ENCODE measurements around the gene TENM4.

Gene TENM4

DNA sequence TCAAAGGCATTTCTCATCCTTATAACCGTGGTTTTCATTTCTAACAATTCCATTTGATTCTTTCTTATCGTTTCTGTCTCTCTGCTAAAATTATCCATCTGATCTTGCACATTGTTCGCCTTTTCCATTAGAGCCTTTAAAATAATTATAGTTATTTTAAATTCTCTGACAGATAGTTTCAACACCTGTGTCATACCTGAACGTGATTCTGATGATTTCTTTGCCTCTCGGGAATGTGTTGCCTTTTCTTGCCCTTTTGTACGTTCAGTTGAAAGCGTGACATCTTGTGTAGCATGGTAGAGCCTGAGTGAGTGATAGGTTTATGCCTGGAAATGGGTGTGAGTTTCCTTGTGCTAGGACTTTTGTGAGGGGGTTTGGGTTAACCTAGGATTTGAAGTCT lies 744.7 kb downstream of the TENM4 start:
- no peak for DNase-seq (ENCODE audit: low spot score)
- TF ChIP-seq CTCF (IDR thresholded peaks at IDR 0.05): no peak
- Histone ChIP-seq H3K27ac (no peak overlapping the region), H3K4me3 (no peak overlapping the region)

GRCh38 chr11:78694152-78694551 lies 746.7 kb downstream of the TENM4 start:
- no peak for DNase-seq (ENCODE audit: low spot score)
- H3K4me3 ChIP-seq: no peak overlapping the region
- TF ChIP-seq CTCF (IDR thresholded peaks at IDR 0.05): no peak
- H3K27ac ChIP-seq: no peak overlapping the region

- TF ChIP-seq CTCF (IDR thresholded peaks at IDR 0.05): no peak
- no peak overlapping the region for H3K4me3 ChIP-seq
- no peak overlapping the region for H3K27ac ChIP-seq
- no peak for DNase-seq (ENCODE audit: low spot score)
Observed at GRCh38 chr11:78691215-78691614, 749.6 kb downstream of the TENM4 start.

DNA sequence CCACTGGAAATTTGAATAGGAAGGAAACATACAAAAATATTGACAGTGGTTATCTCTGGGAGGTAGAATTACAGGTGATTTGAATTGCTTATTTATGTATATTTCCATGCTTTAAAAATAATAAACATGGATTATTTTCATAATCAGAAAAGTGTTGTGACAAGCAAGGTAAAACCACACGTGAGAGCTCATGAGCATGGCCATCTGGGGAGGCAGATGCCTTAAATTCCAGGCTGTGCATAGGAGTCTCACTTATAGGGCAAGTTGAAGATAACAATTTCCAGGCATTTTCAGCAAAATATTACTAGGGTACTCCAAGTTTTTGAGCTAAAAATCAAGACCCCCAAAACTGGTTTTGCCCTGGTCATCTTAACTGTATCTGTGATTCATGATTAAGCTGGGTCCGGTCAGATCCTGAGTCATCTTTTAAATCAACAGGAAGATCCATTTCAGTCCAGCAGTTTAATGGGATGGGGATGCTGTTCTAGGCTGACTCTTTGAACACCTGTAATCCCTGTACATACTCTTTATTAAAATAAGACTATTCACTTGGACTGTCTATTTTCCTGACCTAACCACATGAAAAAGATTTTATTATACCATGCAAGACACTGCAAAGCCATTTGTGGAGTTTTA lies 750.4 kb downstream of the TENM4 start:
- DNase-seq (ENCODE audit: low spot score): no peak
- H3K27ac ChIP-seq: no peak overlapping the region
- TF ChIP-seq CTCF (IDR thresholded peaks at IDR 0.05): no peak
- no peak overlapping the region for H3K4me3 ChIP-seq

GRCh38 chr11:78689585-78690153 lies 751.2 kb downstream of the TENM4 start:
- DNase-seq (ENCODE audit: low spot score): no peak
- Histone ChIP-seq H3K27ac (no peak overlapping the region), H3K4me3 (no peak overlapping the region)
- TF ChIP-seq CTCF (IDR thresholded peaks at IDR 0.05): no peak

DNA sequence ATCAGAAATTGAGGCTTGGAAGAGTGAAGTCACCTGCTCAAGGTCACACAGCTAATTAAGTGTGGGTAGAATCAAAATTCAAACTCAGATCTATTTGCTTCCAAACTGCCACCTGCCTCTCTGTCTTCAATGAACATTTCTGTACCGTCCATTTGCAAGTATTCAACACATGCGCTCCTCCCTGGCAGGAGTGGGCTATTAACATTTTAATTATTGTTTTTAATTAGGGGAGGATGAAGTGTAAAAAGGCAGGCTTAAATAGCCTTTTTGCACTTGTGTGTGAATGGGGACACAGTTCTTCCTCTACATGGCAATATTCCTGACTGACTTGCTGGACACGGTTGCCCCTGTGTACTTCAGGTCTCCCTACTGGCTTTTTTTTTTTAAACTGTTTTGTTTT lies 751.7 kb downstream of the TENM4 start:
- no peak overlapping the region for H3K27ac ChIP-seq
- no peak for DNase-seq (ENCODE audit: low spot score)
- no peak overlapping the region for H3K4me3 ChIP-seq
- TF ChIP-seq CTCF (IDR thresholded peaks at IDR 0.05): no peak

GRCh38 chr11:78688460-78688859 lies 752.4 kb downstream of the TENM4 start:
- no peak for TF ChIP-seq CTCF (IDR thresholded peaks at IDR 0.05)
- Histone ChIP-seq H3K27ac (no peak overlapping the region), H3K4me3 (no peak overlapping the region)
- DNase-seq (ENCODE audit: low spot score): no peak
